WTC11 (cell line): ENCODE data around the gene EPB41L4B. TPM values are rescaled to one million over a fixed set of nuclear protein-coding genes. Genes with fewer than 3 reads are reported as not detected.
A peak's percentile ranks its signal among the peaks of the same experiment; 100 is the strongest.

Source experiments
- ATAC-seq: fragments of 200-7000 bp; cut with Tn5 transposase; 2 replicates; pipeline ENCODE4 v1.10.0; 2021; ENCODE audit warnings: mild to moderate bottlenecking, moderate library complexity
- CTCF ChIA-PET: fragments of 300-600 bp; sonication (Branson Sonifier 250); formaldehyde crosslinking; loops from one replicate; lab custom pipeline; 2021; ENCODE audit warnings: antibody characterized with exemption; lab: Charles Lee
- POLR2A ChIA-PET: fragments of 350-600 bp; sonication (Branson Sonifier 250); formaldehyde crosslinking; loops from one replicate; lab custom pipeline; 2021; ENCODE audit warnings: antibody characterized with exemption; lab: Charles Lee
- DNase-seq: peaks from one replicate; pipeline ENCODE4 v3.0.0; 2021; ENCODE audit warnings: low spot score
- H3K27ac Mint-ChIP-seq: 2 replicates; pipeline ENCODE4 v1.8.0; 2021; ENCODE audit warnings: mixed read lengths
- H3K27me3 Mint-ChIP-seq: 2 replicates; pipeline ENCODE4 v1.8.0; 2021; ENCODE audit warnings: low read depth, mild to moderate bottlenecking, moderate library complexity, mixed read lengths
- H3K36me3 Mint-ChIP-seq: 2 replicates; pipeline ENCODE4 v1.8.0; 2021; ENCODE audit warnings: mixed read lengths
- H3K4me1 Mint-ChIP-seq: 2 replicates; pipeline ENCODE4 v1.8.0; 2022; ENCODE audit warnings: mixed read lengths
- H3K4me3 Mint-ChIP-seq: 2 replicates; pipeline ENCODE4 v1.8.0; 2021; ENCODE audit warnings: mild to moderate bottlenecking, moderate library complexity, mixed read lengths
- H3K9me3 Mint-ChIP-seq: 2 replicates; pipeline ENCODE4 v1.8.0; 2021; ENCODE audit warnings: mixed read lengths
- ARID4B ChIP-seq: sonication (generic); formaldehyde crosslinking; IDR thresholded peaks from 2 replicates; pipeline ENCODE4 v1.8.0; 2023; ENCODE audit warnings: missing genetic modification reagents, mild to moderate bottlenecking, borderline replicate concordance
- ATF1 ChIP-seq: sonication (generic); formaldehyde crosslinking; IDR thresholded peaks from 2 replicates; pipeline ENCODE4 v1.8.1; 2023; ENCODE audit warnings: mild to moderate bottlenecking, moderate library complexity, missing genetic modification reagents
- ATF3 ChIP-seq: sonication (generic); formaldehyde crosslinking; conservative IDR thresholded peaks from 2 replicates; pipeline ENCODE4 v1.8.1; 2022; ENCODE audit warnings: mild to moderate bottlenecking, missing genetic modification reagents
- CREB1 ChIP-seq: sonication (generic); formaldehyde crosslinking; IDR thresholded peaks from 2 replicates; pipeline ENCODE4 v1.8.0; 2023; ENCODE audit warnings: mild to moderate bottlenecking, missing genetic modification reagents
- ESRRA ChIP-seq: sonication (generic); formaldehyde crosslinking; IDR thresholded peaks from 2 replicates; pipeline ENCODE4 v1.8.1; 2022; ENCODE audit warnings: mild to moderate bottlenecking, missing genetic modification reagents, borderline replicate concordance
- FOXP1 ChIP-seq: sonication (generic); formaldehyde crosslinking; IDR thresholded peaks from 2 replicates; pipeline ENCODE4 v1.8.0; 2022; ENCODE audit warnings: missing genetic modification reagents, mild to moderate bottlenecking, moderate library complexity, borderline replicate concordance
- HMGXB4 ChIP-seq: sonication (generic); formaldehyde crosslinking; IDR thresholded peaks from 2 replicates; pipeline ENCODE4 v1.8.1; 2023; ENCODE audit warnings: mild to moderate bottlenecking, moderate library complexity, missing genetic modification reagents
- IRF1 ChIP-seq: sonication (generic); formaldehyde crosslinking; IDR thresholded peaks from 2 replicates; pipeline ENCODE4 v1.8.0; 2023; ENCODE audit warnings: missing genetic modification reagents
- MAX ChIP-seq: sonication (generic); formaldehyde crosslinking; IDR thresholded peaks from 2 replicates; pipeline ENCODE4 v1.8.0; 2022; ENCODE audit warnings: mild to moderate bottlenecking, missing genetic modification reagents
- SMAD3 ChIP-seq: sonication (generic); formaldehyde crosslinking; IDR thresholded peaks from 2 replicates; pipeline ENCODE4 v1.8.0; 2022; ENCODE audit warnings: missing genetic modification reagents, mild to moderate bottlenecking, borderline replicate concordance
- SMAD4 ChIP-seq: sonication (generic); formaldehyde crosslinking; IDR thresholded peaks from 2 replicates; pipeline ENCODE4 v1.8.0; 2022; ENCODE audit warnings: mild to moderate bottlenecking, missing genetic modification reagents
- STAT6 ChIP-seq: sonication (generic); formaldehyde crosslinking; conservative IDR thresholded peaks from 2 replicates; pipeline ENCODE4 v1.8.1; 2023; ENCODE audit warnings: mild to moderate bottlenecking, low read depth, missing genetic modification reagents, moderate library complexity
- ZNF121 ChIP-seq: sonication (generic); formaldehyde crosslinking; IDR thresholded peaks from 2 replicates; pipeline ENCODE4 v1.8.0; 2023; ENCODE audit warnings: missing genetic modification reagents
- ZNF263 ChIP-seq: sonication (generic); formaldehyde crosslinking; IDR thresholded peaks from 2 replicates; pipeline ENCODE4 v1.8.1; 2022; ENCODE audit warnings: low read depth, mild to moderate bottlenecking, moderate library complexity, missing genetic modification reagents
- ZNF281 ChIP-seq: sonication (generic); formaldehyde crosslinking; IDR thresholded peaks from 2 replicates; pipeline ENCODE4 v1.8.0; 2023; ENCODE audit warnings: mild to moderate bottlenecking, missing genetic modification reagents
- ZNF416 ChIP-seq: fragments of 250-450 bp; sonication (Bioruptor Pico); IDR thresholded peaks from 2 replicates; pipeline ENCODE4 v1.9.0; 2021; ENCODE audit warnings: mild to moderate bottlenecking, inconsistent platforms
- total RNA-seq: library from RNA; stranded (reverse); gene quantifications from 3 replicates; pipeline ENCODE4 v1.2.3, GENCODE V29; 2021

EPB41L4B gene
- total RNA-seq, 1 experiment from 2014 or later = 20.0 TPM

GRCh38 chr9:109278848-109279247 is 42.0 kb downstream of the EPB41L4B start:
- ChIA-PET CTCF (no interaction called here), POLR2A (interaction anchor here (1.4 kb wide), 1 partner anchor 9 kb away, joined by 3 read pairs; no protein-coding TSS in a partner anchor)
- DNase-seq (no peak), ATAC-seq (no peak)
- TF ChIP-seq MAX (CRISPR knock-in tag) = no peak
- H3K9me3 Mint-ChIP-seq = no peaks in the 10 kb centered on the region
- H3K36me3 Mint-ChIP-seq = peaks cover 15% of the 10 kb centered on the region
- no peaks in the 10 kb centered on the region for H3K27me3 Mint-ChIP-seq
- no peak overlapping the region for H3K4me3 Mint-ChIP-seq
- no peak overlapping the region for H3K27ac Mint-ChIP-seq
- H3K4me1 Mint-ChIP-seq = peaks cover 10% of the 10 kb centered on the region

- ChIA-PET POLR2A (interaction anchor here (1.4 kb wide), 1 partner anchor 8 kb away, joined by 3 read pairs; no protein-coding TSS in a partner anchor), CTCF (no interaction called here)
- no peak overlapping the region for H3K27ac Mint-ChIP-seq
- no peaks in the 10 kb centered on the region for H3K9me3 Mint-ChIP-seq
- no peaks in the 10 kb centered on the region for H3K27me3 Mint-ChIP-seq
- H3K4me1 Mint-ChIP-seq = peaks cover 9% of the 10 kb centered on the region
- DNase-seq = no peak
- ATAC-seq = no peak
- TF ChIP-seq ZNF416 = no peak
- no peak for TF ChIP-seq CREB1 (CRISPR knock-in tag)
- peaks cover 15% of the 10 kb centered on the region for H3K36me3 Mint-ChIP-seq
- H3K4me3 Mint-ChIP-seq = no peak overlapping the region
Measured at GRCh38 chr9:109278216-109278615, 42.6 kb downstream of the EPB41L4B start.

- ChIA-PET CTCF (no interaction called here), POLR2A (no interaction called here)
- ATAC-seq (no peak), DNase-seq (no peak)
- Mint-ChIP-seq H3K4me3 (no peak overlapping the region), H3K4me1 (peaks cover 8% of the 10 kb centered on the region), H3K9me3 (no peaks in the 10 kb centered on the region), H3K36me3 (peaks cover 15% of the 10 kb centered on the region), H3K27ac (0 out of 2 replicates have a peak overlapping the region, but pooled peaks have one; percentile 16), H3K27me3 (no peaks in the 10 kb centered on the region)
- TF ChIP-seq ARID4B (no peak), SMAD3 (CRISPR knock-in tag) (no peak), ZNF263 (CRISPR knock-in tag) (no peak), ZNF121 (CRISPR knock-in tag) (no peak), ATF1 (CRISPR knock-in tag) (no peak), IRF1 (CRISPR knock-in tag) (no peak), ESRRA (CRISPR knock-in tag) (no peak), SMAD4 (no peak), STAT6 (no peak), HMGXB4 (no peak), ZNF416 (no peak), ATF3 (CRISPR knock-in tag) (no peak), FOXP1 (CRISPR knock-in tag) (no peak), ZNF281 (CRISPR knock-in tag) (no peak)
Measured at GRCh38 chr9:109277451-109277850, 43.4 kb downstream of the EPB41L4B start.
